ENCODE results near the gene STK32C. TPM values are rescaled to one million over a fixed set of nuclear protein-coding genes. Genes with fewer than 3 reads are reported as not detected.
"Not testable (repeated sequence)": the region's sequence is repeated elsewhere in the genome, so short reads cannot be mapped to it uniquely, and the experiment has no call there.

The STK32C gene
- polyA plus RNA-seq, 1 donor from 2014 or later, result 23.2 TPM

GRCh38 chr10:132270256-132270655, 37.5 kb downstream of the STK32C start:
- Histone ChIP-seq H3K9ac (ENCODE audit: low read length) (peak overlapping the region; percentile 35), H3K27ac (ENCODE audit: low read length) (peak overlapping the region; percentile 34), H3F3A (ENCODE audit: insufficient read depth, low read length, poor library complexity, severe bottlenecking) (no peaks in the 10 kb centered on the region), H3K9me3 (ENCODE audit: low read length) (no peaks in the 10 kb centered on the region), H3K9me2 (ENCODE audit: insufficient read depth, low read length) (no peaks in the 10 kb centered on the region), H3K79me2 (replicated peaks; ENCODE audit: insufficient read depth, low read length) (no peaks in the 10 kb centered on the region), H3K4me2 (ENCODE audit: low read length) (no peak overlapping the region), H4K20me1 (ENCODE audit: insufficient read depth) (no peaks in the 10 kb centered on the region), H3K27me3 (ENCODE audit: insufficient read depth, low read depth, low read length) (no peaks in the 10 kb centered on the region), H3K4me3 (ENCODE audit: low read length) (no peak overlapping the region), H3K36me3 (ENCODE audit: insufficient read depth, low read length) (no peaks in the 10 kb centered on the region), H2AFZ (ENCODE audit: low read depth, low read length) (no peak overlapping the region)
- no peak for TF ChIP-seq RAD21 (conservative IDR thresholded peaks at IDR 0.05)

- Histone ChIP-seq H3K9me3 (ENCODE audit: low read length) (no peaks in the 10 kb centered on the region), H3K9ac (ENCODE audit: low read length) (peak overlapping the region; percentile 35), H3F3A (ENCODE audit: insufficient read depth, low read length, poor library complexity, severe bottlenecking) (no peaks in the 10 kb centered on the region), H3K27ac (ENCODE audit: low read length) (peak overlapping the region; percentile 34), H3K36me3 (ENCODE audit: insufficient read depth, low read length) (no peaks in the 10 kb centered on the region), H3K4me3 (ENCODE audit: low read length) (peak overlapping the region; percentile 10), H2AFZ (ENCODE audit: low read depth, low read length) (no peak overlapping the region), H3K9me2 (ENCODE audit: insufficient read depth, low read length) (no peaks in the 10 kb centered on the region), H3K27me3 (ENCODE audit: insufficient read depth, low read depth, low read length) (no peaks in the 10 kb centered on the region), H4K20me1 (ENCODE audit: insufficient read depth) (no peaks in the 10 kb centered on the region), H3K4me2 (ENCODE audit: low read length) (no peak overlapping the region), H3K79me2 (replicated peaks; ENCODE audit: insufficient read depth, low read length) (no peaks in the 10 kb centered on the region)
- no peak for TF ChIP-seq EZH2 (IDR thresholded peaks at IDR 0.05; ENCODE audit: borderline replicate concordance, insufficient read depth, low read length, poor library complexity, severe bottlenecking)
- TF ChIP-seq TAF1 (IDR thresholded peaks at IDR 0.05; ENCODE audit: low read depth), result no peak
- no peak for TF ChIP-seq CTCF (IDR thresholded peaks at IDR 0.05; ENCODE audit: poor library complexity, severe bottlenecking)
- TF ChIP-seq REST (IDR thresholded peaks at IDR 0.05; ENCODE audit: borderline replicate concordance), result no peak
- TF ChIP-seq EP300 (conservative IDR thresholded peaks at IDR 0.05; ENCODE audit: poor library complexity, severe bottlenecking), result no peak
- no peak for TF ChIP-seq RAD21 (conservative IDR thresholded peaks at IDR 0.05)
- no peak for TF ChIP-seq MXI1 (conservative IDR thresholded peaks at IDR 0.05; ENCODE audit: poor library complexity, severe bottlenecking)
- TF ChIP-seq SMC3 (conservative IDR thresholded peaks at IDR 0.05; ENCODE audit: poor library complexity), result no peak
- no peak for TF ChIP-seq POLR2AphosphoS5 (IDR thresholded peaks at IDR 0.05)
Observed at GRCh38 chr10:132269266-132270230, 38.2 kb downstream of the STK32C start.

GRCh38 chr10:132267916-132268315, 39.8 kb downstream of the STK32C start:
- not testable (repeated sequence) for H3K4me2 ChIP-seq (ENCODE audit: low read length); H3K27ac ChIP-seq (ENCODE audit: low read length); H3K4me3 ChIP-seq (ENCODE audit: low read length); H3K36me3 ChIP-seq (ENCODE audit: insufficient read depth, low read length); H3K9me2 ChIP-seq (ENCODE audit: insufficient read depth, low read length); H3K9me3 ChIP-seq (ENCODE audit: low read length); H3K27me3 ChIP-seq (ENCODE audit: insufficient read depth, low read depth, low read length); H3F3A ChIP-seq (ENCODE audit: insufficient read depth, low read length, poor library complexity, severe bottlenecking); H2AFZ ChIP-seq (ENCODE audit: low read depth, low read length); H3K79me2 ChIP-seq (replicated peaks; ENCODE audit: insufficient read depth, low read length); H4K20me1 ChIP-seq (ENCODE audit: insufficient read depth); H3K9ac ChIP-seq (ENCODE audit: low read length)

Data from neural cell (in vitro differentiated cells).